Left renal pelvis (tissue), 4 donors: ENCODE data around the gene GJB3. TPM values are rescaled to one million over a fixed set of nuclear protein-coding genes. Genes with fewer than 3 reads are reported as not detected.
"Not testable (repeated sequence)": the region's sequence is repeated elsewhere in the genome, so short reads cannot be mapped to it uniquely, and the experiment has no call there.

Source experiments
- DNase-seq, 4 donors: peaks; one replicate each; pipeline ENCODE4 v3.0.0-alpha.2; 2013; ENCODE audit warnings: low read depth in 4 of 4, low spot score in 3 of 4
- polyA plus RNA-seq, 4 donors: library from polyadenylated mRNA; unstranded; fragments of 120-200 nt; gene quantifications; one replicate each; pipeline ENCODE4 v1.2.1, GENCODE V29; 2013; ENCODE audit not compliant: insufficient read length in 4 of 4

GJB3 gene
- under 1 TPM in 3 of 4 donors, not detected in 1; 0.19 to 0.55 (median 0.26) TPM for polyA plus RNA-seq

DNA sequence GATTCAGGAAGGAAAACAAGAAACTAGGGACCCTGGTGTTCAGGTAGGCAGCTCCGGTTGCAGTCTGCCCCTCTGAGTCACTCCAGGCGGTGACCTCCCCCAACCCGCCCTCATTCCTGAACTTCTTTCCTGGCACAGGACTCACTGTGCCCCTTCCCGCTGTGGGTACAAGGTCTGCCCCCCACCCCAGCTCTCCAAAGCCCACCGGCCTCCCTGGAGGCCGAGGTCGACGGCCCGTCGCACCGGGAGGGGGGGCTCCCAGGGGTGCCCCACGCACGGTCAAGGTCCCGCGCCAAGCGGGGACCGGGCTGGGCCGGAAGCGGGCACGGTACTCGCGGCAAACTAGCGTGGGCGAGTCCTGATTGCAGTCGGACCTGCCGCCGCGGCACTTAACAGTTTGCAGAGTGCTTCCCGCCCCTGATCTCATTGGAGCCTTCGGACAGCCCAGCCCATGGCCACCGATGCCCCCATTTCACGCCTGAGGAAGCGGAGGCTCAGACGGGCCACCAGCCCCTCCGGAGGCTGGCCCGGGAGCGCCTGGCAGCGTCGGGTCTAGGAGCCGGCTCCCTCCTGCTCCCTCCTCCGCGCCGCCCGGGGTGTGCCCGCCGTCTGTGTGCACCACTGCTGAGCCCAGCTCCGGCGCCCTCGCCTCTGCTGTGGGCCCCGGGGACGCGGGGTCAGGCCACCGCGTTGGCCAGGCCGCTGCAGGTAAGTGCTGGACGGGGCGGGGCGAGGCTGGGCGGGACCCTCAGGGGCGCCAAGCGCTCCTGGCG lies at the start of gene GJB3:
TSS of gene GJB3 (plus strand) at position 144 of the 773 bp plus-strand sequence. CDS start 3,549 bp downstream, outside the sequence.
- DNase-seq = no peak

DNA sequence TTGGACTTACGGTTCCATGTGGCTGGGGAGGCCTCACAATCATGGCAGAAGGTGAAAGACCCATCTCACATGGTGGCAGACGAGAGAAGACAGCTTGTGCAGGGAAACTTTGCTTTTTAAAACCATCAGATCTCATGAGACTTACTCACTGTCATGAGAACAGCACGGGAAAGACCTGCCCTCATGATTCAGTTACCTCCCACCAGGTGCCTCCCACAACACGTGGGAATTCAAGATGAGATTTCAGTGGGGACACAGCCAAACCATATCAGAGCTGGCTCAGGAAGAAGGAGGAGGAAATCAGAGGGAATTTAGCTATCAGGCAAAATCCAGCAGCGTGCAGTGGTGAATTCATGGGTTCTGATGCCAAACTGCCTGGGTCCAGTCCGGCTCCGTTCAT lies 48.2 kb upstream of the GJB3 start:
- DNase-seq = not testable (repeated sequence)

GRCh38 chr1:34736692-34737091 lies 44.3 kb upstream of the GJB3 start:
- DNase-seq = no peak

DNA sequence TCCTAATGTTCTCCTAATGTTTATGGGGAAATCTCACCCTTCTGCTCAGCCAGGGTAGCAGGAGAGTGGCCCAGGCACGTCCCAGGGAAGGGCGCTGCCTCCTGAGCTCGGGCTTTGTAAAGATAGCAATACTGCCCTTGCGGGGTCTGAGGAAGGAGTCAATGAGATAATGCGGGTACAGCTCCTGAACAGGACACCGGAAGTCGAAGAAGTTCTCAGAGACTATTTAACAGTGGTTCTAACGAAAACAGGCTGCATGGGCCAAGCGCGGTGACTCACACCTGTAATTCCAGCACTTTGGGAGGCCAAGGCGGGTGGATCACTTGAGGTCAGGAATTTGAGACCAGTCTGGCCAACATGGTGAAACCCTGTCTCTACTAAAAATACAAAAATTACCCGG lies 43.8 kb upstream of the GJB3 start:
- not testable (repeated sequence) for DNase-seq

- no peak for DNase-seq
Measured at GRCh38 chr1:34739613-34740012, 41.4 kb upstream of the GJB3 start.

GRCh38 chr1:34740161-34740868 lies 40.7 kb upstream of the GJB3 start:
- no peak for DNase-seq

GRCh38 chr1:34742667-34743270 lies 38.2 kb upstream of the GJB3 start:
- peak; percentile 23 to 52 (median 42) for DNase-seq

DNA sequence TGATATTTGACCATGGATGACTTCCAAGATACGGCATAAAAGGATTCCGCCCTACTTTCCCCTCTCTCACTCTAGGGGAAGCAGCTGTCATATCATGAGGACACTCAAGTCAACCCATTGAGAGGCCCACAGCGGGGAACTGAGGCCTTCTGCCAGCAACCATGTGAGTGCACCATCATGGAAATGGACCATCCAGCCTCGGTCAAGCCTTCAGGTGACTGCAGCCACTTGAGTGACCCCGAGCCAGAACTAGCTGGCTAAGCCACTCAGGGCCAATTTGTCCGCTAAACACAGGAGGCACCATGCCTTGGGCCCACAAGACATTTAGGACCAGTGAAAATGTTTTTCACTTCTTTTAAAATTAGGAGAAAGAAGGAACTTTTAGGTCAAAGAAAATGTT lies 37.2 kb upstream of the GJB3 start:
- no peak for DNase-seq

GRCh38 chr1:34744851-34745250 lies 36.2 kb upstream of the GJB3 start:
- no peak for DNase-seq

DNA sequence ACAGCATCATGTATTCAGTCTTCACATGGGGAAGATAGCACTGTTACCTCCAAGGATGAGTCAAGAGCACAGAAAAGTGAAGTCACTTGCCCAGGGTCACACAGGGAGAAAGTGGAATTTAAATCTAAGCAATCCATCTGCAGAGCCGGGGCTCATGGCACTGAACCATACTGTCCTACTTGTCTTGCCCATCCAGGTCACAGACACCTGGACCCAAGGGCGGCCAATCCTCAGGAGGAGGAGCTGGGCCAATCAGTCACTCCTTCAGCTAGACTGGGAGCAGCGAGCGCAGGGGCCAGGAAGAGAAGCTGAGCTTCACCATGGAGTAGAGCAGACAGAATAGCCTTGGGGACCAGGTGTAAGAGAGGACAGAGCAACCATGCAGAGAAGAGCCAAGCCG lies 35.3 kb upstream of the GJB3 start:
- no peak for DNase-seq

- DNase-seq = no peak
Measured at GRCh38 chr1:34746101-34746500, 34.9 kb upstream of the GJB3 start.

DNA sequence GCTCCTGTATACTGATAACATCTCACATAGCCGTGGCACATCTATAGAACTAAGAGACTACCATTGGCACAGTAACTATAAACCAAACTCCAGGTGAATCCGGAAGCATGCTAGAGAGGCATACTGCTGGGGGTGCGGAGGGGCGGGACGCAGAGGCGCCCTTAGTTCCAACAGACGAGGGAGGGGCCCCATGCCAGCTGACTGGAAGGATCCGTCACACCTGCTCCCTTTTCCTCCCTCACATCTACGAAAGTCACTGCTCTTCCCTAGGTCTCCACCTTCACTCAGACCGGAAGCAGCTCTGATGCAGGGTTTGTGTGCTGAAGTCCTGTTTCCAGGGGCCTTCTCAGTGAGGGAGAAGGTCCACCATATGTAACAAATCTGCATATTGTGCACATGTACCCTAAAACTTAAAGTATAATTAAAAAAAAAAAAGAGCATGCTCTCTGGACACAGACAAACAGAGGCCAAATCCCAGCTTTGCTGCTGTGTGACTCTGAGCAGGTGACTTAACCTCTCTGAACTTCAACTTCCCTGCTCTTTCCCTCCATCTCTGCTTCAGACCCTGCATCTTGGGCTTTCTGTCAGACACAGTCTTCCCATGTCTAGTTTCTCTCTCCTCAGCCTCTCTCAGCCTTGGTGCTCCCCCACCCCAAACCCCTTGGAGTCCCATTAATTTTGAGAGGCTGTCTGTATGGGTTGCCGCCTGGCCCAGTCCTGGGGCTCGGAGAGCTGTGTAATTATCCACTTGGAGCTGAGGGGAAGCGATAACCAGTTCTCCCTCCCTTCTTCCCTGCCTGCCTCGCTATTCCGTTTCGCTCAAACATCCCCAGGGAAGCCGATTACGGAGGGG lies 34.0 kb upstream of the GJB3 start:
- DNase-seq = no peak

- no peak for DNase-seq
Measured at GRCh38 chr1:34747638-34747941, 33.4 kb upstream of the GJB3 start.

GRCh38 chr1:34749992-34750391 lies 31.0 kb upstream of the GJB3 start:
- no peak for DNase-seq

GRCh38 chr1:34750610-34751009 lies 30.4 kb upstream of the GJB3 start:
- DNase-seq = no peak

GRCh38 chr1:34753163-34753562 lies 27.9 kb upstream of the GJB3 start:
- no peak for DNase-seq

- DNase-seq = no peak
Measured at GRCh38 chr1:34754964-34755637, 25.9 kb upstream of the GJB3 start, which contains the start of gene GJB5. GJB5 (plus strand) TSS chr1:34755047; CDS start chr1:34757331, 2,284 bp downstream.

DNA sequence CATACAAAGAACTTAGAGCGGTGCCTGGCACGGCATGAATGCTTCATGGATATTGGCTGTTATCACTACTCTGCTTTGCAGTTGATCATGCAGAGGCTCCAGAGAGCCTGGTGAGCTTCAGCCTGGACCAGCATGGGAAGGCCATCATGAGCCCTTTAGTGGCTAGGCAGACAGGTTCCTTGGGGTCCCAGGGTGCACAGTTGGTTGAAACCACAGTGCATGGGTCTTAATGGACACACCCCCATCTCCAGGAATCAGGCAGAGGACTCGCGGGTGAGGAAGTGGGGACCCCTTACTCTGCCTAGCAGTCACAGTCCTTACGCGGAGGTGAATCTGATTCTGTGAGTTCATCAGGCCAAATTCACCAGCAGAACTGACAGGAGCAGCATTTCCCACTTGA lies 25.1 kb upstream of the GJB3 start:
- DNase-seq = no peak

DNA sequence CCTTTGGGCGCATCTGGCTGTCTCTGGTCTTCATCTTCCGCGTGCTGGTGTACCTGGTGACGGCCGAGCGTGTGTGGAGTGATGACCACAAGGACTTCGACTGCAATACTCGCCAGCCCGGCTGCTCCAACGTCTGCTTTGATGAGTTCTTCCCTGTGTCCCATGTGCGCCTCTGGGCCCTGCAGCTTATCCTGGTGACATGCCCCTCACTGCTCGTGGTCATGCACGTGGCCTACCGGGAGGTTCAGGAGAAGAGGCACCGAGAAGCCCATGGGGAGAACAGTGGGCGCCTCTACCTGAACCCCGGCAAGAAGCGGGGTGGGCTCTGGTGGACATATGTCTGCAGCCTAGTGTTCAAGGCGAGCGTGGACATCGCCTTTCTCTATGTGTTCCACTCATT lies 23.6 kb upstream of the GJB3 start:
- DNase-seq = no peak

DNA sequence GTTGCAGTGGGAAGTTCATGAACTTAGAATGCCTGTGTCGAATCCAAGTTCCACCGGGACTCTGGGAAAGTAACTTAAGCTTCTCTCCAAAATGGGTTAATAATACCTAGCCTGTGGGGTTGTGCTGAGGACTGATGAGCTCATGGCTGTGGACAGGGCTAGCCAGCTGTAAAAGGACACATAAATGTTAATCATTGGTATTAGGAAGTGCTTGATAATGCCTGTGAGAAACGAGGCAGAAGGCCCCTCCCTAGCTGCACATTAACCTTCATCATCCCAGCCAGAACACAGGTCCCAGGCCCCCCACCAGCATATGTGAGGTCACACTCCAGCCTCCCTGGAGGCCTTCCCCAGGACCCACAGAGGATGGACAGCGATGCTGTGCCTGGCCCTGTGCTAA lies 22.3 kb upstream of the GJB3 start:
- no peak for DNase-seq
